CD4-positive, alpha-beta T cell treated with Interleukin-6 for 4 hours (primary cell): ENCODE data around the gene MYO3B.
"Not testable (repeated sequence)": the region's sequence is repeated elsewhere in the genome, so short reads cannot be mapped to it uniquely, and the experiment has no call there.

Experiments
- DNase-seq: peaks from one replicate; pipeline ENCODE4 v3.0.0-alpha.2; 2020; ENCODE audit warnings: mixed read lengths

The MYO3B gene

GRCh38 chr2:170523506-170523905, 345.6 kb downstream of the MYO3B start:
- no peak for DNase-seq

DNA sequence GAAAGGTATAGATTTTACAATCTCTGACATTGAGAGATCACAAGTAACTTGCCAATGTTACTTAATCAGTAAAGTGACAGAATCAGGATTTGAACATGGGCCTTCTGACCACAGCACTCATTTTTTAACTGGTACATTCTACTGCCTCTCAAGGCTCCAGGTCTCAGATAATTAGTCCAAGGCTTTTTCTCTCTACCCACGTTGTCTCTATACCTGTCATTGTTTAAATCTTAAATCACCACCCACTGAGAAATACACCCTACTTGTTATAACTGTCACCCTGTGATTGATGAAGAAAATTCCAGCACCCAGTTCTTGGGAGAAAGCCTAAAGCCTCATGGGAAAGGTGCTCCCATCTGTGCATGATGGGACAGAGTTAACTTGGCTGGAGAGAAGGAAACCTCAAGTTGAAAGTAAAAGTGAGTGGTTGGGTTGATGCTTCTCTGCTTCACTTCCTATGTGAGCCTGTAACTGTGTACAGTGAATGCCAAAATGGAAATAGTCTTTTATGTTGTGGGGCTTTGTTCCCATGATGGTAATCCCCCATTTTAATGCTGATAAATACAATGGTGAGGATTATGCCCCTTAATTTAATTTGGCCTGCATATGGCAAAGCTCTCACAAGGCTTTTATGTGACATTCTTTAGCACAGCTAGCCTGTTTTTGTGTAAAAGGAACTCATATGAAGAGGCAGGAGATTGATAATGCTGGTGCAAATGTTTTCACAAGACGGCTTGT, 347.1 kb downstream of the MYO3B start:
- no peak for DNase-seq

- DNase-seq: no peak
Measured at GRCh38 chr2:170525566-170525900, 347.6 kb downstream of the MYO3B start.

DNA sequence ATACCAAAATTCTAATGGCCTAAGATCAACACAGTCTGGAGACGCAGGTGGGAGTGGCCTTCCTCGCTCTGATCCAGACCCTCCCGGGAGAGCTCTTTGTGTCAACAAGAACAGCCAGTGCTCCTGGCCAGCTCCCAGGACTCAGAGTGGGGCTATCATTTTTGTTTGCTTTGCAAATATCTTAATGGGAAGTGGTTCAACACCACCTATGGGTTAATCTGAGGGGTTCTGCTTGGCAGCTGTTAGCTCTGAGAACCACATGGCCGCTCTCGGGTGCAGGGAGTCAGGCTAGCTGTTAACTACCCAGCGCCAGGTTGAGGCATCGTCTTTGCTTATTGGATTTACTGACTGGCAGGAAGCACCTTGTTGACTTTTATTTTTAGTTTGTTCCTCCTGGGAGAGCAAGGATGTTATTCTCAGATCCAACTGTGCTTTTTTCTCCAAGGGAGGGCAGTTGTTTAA, 352.4 kb downstream of the MYO3B start:
- DNase-seq: no peak

DNA sequence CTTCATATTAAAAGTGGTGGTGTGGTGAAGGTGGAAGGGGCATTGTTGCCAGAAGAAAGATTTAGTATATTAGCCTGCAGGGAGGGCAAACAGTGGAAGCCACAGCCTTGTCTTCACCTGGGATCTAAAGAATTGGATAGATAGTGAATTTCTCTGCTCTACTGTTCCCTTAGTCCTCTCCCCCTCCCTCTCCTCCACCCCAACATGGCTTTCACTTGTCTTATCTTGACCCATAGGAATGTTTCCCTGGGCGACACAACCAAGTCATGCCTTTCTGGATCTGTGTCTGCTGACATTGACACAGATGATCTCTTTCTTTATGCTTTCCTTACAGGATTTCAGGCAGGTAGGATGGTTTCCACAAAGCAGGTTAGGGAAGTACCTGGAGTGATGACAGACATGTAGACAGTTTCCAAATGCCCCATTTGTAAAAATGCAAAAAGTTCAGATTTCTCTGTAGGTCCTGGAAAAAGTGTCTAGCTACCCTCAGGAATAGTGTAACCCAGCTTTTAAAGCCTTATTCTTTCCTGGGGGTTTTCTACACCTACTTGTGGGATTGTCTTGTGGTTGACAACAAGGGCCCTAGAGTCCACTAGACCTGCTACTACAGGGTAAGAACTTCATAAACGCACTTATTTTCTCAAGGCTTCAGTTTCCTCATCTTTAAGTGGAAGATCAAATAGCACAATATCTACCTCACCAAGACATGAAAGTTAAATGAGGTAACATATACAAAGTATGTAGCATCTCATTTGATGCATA, 353.0 kb downstream of the MYO3B start:
- DNase-seq: no peak

GRCh38 chr2:170531876-170532275, 353.9 kb downstream of the MYO3B start:
- DNase-seq: no peak

DNA sequence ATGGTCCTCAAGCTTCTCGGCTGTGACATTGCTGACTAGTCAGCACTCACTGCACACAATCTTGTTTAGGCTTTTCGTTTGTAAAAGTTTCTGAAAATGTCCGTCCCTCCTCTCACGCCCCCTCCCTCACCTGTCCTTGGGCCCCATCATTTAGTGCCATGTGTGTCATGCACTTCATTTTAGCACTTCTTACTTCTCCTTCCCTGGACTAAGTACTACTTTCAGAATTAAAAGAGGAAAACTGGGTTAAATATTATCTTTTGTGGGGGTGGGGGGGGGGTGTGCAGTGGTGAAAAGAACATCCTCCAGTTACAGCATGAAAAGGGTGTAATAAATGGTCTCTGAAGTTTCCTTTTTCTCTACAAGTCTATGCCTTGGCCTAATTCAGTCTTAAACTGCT, 355.2 kb downstream of the MYO3B start:
- no peak for DNase-seq

GRCh38 chr2:170535552-170535951, 357.6 kb downstream of the MYO3B start:
- DNase-seq: no peak

DNA sequence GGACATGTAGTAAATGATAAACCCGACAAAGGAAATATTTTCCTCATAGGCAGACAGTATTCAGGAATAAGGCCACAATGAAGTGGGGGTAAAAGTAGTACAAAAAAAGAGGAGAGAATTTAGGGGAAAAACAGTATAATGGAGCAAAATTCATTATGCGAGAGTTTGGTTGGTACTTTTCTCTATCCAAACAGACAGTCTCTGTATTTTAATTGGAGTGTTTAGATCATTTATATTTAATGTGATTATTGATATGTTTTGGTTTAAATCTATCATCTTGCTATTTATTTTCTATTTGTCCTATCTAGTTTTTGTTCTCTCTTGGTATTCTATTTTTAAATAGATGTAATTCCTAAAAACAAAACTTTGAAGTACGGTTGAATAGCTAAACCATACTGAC, 366.9 kb downstream of the MYO3B start:
- no peak for DNase-seq

DNA sequence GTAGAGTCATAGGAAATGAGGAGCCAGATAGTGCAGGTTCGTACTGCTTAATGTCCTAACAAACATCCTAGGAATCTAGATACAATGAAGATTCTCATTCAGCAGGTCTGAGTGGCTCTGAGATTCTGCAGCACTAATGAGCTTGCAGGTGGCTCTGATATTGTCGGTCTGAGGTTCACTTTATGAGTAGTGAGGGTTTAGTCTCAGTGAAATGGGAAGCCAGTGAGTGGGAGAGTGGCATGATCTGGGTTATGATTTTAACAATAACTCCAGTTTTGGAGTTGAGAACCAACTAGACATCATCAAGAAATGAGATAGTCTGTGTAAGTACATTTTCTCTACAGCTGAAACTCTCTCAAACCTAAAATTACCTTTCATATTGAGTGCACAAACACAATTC, 370.4 kb downstream of the MYO3B start:
- no peak for DNase-seq

DNA sequence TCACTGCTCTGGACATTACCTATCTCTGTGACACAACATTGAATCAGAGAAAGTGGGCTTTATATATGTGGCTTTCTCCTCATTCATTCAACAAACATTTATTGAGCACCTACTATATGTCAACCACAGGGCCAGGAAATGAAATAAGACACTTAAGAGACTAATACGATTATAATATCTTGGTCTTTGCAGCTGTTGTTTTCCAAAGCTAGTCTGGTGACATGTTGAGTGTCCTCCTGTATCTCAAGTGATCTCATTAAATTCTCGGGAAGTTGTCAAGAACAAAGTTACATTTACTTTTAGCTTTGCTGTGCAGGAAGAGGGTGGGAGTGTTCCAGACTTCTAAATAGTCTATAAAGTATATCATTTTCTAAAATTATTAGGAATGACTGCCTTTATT, 372.6 kb downstream of the MYO3B start:
- no peak for DNase-seq

DNA sequence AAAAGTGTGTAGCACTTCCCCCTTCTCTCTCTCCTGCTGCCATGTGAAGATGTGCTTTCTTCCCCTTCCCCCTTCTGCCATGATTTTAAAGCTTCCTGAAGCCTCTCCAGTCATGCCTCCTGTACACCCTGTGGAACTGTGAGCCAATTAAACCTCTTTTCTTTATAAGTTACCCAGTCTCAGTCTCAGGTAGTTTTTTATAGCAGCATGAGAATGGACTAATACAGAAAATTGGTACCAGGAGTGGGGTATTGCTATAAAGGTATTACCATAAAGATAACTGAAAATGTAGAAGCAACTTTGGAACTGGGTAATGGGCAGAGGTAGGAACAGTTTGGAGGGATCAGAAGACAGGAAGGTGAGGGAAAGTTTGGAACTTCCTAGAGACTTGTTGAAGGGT, 374.0 kb downstream of the MYO3B start:
- not testable (repeated sequence) for DNase-seq

- no peak for DNase-seq
Measured at GRCh38 chr2:170553748-170554147, 375.8 kb downstream of the MYO3B start.

GRCh38 chr2:170554278-170554955, 376.5 kb downstream of the MYO3B start:
- DNase-seq: no peak

DNA sequence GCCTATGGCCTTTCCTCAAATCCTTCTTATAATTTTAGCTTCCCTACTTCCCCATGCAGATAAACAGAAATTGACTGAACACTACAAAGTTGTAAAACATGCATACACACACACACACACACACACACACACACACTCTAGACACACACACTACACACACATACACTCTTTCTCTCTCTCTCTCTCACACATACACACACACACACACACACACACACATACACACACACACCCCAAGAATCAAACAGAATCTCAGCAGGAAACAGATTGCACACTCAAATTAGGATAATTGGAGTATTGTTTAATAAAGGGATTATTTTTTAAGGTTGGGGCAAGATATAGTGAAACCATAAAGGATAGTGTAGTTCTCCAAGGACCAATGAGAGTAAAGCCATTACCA, 385.0 kb downstream of the MYO3B start:
- DNase-seq: no peak

DNA sequence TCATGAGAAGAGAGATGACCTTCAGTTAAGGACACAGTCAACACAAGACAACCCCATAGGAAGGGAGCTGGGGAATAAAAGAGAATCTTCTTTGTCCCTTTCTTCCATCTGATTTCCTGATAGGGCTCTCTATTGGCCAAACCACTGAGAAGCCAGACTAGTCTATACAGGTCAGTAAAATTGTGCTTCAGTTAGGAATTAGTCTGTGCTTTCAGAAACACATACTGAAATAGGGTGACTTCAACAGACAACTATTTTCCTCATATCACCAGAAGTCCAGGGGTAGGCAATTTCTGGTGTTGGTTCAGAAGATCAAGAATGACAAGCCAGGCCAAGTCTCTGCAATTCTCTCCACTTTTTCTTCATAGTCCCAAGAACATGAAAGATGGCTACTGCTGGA, 385.5 kb downstream of the MYO3B start:
- no peak for DNase-seq

DNA sequence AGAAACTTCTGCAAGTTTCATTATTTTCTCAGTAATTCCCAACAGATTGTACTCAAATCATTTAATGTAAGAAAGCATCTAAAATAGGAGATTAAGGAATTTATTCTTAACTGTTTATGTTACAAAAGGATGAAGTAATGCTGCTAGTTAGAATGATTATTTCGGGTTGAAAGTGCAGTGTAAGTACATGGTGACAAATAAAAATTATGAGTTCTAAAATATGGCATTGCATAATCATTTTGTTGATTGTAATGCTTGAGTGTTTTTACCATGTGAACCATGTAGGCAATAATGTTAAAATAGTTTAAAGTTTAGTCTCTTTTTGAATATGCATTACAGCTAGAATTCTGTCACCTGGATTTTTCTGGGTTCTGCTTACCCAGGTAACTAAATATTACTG, 388.2 kb downstream of the MYO3B start:
- DNase-seq: no peak

GRCh38 chr2:170567429-170567828, 389.5 kb downstream of the MYO3B start:
- no peak for DNase-seq

- no peak for DNase-seq
Measured at GRCh38 chr2:170568511-170568910, 390.6 kb downstream of the MYO3B start.

DNA sequence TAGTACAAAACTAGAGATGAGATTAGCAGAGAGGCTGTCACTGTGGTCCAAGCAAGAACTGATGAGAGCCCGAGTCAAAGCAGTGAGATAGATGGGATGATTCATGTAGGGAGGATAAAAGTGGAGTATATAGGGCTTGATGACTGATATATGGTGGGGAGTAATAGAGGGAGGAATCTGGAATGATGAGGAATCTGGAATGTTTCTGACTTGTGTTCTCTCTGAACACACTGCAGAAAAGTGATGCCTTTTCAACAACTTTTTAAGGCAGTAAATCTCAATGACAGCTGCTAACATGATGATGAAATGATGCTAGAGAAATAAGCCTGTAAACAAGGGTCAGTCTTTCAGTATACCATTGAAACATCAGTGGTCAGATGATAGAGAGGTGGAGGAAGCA, 393.7 kb downstream of the MYO3B start:
- DNase-seq: no peak

DNA sequence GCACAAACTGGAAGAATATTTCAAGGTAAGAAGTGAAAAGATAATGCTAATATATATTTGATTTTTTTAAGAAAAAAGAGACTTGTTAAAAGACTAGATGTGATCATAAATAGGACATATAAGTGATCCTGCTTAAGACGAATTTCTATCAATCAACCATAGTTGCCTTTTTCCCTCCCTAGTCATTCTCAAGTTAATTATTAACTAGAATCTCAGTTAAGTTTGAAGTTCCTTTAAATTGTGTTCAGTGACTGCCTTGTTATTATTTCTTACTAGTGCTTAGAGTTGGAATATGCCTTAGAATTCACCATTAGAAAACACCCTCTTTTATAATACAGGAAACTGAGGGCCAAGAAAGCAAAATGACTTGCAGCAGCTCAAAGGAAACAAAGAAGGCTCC, 395.7 kb downstream of the MYO3B start:
- no peak for DNase-seq

- no peak for DNase-seq
Measured at GRCh38 chr2:170576296-170576695, 398.3 kb downstream of the MYO3B start.

GRCh38 chr2:170577356-170577755, 399.4 kb downstream of the MYO3B start:
- no peak for DNase-seq

GRCh38 chr2:170578606-170579005, 400.7 kb downstream of the MYO3B start:
- no peak for DNase-seq
